Endothelial cell of umbilical vein (primary cell): ENCODE results near the gene ADAM33. TPM values are rescaled to one million over a fixed set of nuclear protein-coding genes. Genes with fewer than 3 reads are reported as not detected.

Experiments
- BruUV-seq: library from RNA; stranded (reverse); fragments of 400-500 nt; replicated peaks from 2 replicates; lab custom pipeline; 2021; lab: Mats Ljungman, UMichigan
- CTCF ChIA-PET: fragments of 300-600, 350-600 bp; sonication (Branson Sonifier 250); formaldehyde crosslinking; loops from one replicate; lab custom pipeline; 2021; ENCODE audit warnings: antibody characterized with exemption, inconsistent platforms; lab: Charles Lee
- POLR2A ChIA-PET: fragments of 300-600, 350-600 bp; sonication (Branson Sonifier 250); formaldehyde crosslinking; loops from one replicate; lab custom pipeline; 2021; ENCODE audit warnings: antibody characterized with exemption, inconsistent platforms; lab: Charles Lee
- DNase-seq: peaks from one replicate; pipeline ENCODE4 v3.0.0-alpha.2; 2011; ENCODE audit warnings: low read depth, low spot score
- FAIRE-seq: peaks from 2 replicates; lab custom pipeline; 2011; peaks lifted over from hg19 to GRCh38; lab: Jason Lieb, UNC
- H2AFZ ChIP-seq: 2 replicates; pipeline ENCODE4 v1.6.0; 2012; ENCODE audit warnings: low read depth, low read length, control low read depth, inconsistent platforms
- H3K27ac ChIP-seq: 2 replicates; pipeline ENCODE4 v1.5.1; 2011; ENCODE audit warnings: low read depth, mild to moderate bottlenecking, control low read depth, low read length, moderate library complexity; ENCODE audit not compliant: insufficient read depth
- H3K27me3 ChIP-seq, 2 experiments: 2 replicates each; pipeline versions ENCODE4 v1.6.0 to v1.6.1; 2011; ENCODE audit warnings: low read length in 2 of 2, mixed read lengths in 1 of 2; ENCODE audit not compliant: control insufficient read depth in 2 of 2, insufficient read depth in 2 of 2
- H3K36me3 ChIP-seq, 2 experiments: 2 replicates in 1 of 2; 3 replicates in 1 of 2; pipeline ENCODE4 v1.5.1; 2011; ENCODE audit warnings: low read length in 2 of 2, mild to moderate bottlenecking in 1 of 2, moderate library complexity in 1 of 2; ENCODE audit not compliant: control insufficient read depth in 2 of 2, insufficient read depth in 2 of 2; ENCODE audit errors: extremely low read depth in 1 of 2
- H3K4me1 ChIP-seq: 3 replicates; pipeline ENCODE4 v1.5.1; 2011; ENCODE audit warnings: mild to moderate bottlenecking, low read length; ENCODE audit not compliant: control insufficient read depth, insufficient read depth; ENCODE audit errors: extremely low read depth
- H3K4me2 ChIP-seq: 2 replicates; pipeline ENCODE4 v1.6.1; 2011; ENCODE audit warnings: low read length, control low read depth, mixed read lengths; ENCODE audit not compliant: insufficient read depth
- H3K4me3 ChIP-seq, 3 experiments: fragments of 200-600 bp in 1 of 3; sonication (generic), shearing (Covaris generic) in 1 of 3; replicated peaks in 1 of 3; 2 replicates each; pipeline ENCODE4 v1.5.1; 2011 to 2016; ENCODE audit warnings: control low read depth in 3 of 3, low read length in 3 of 3, mild to moderate bottlenecking in 2 of 3, inconsistent platforms in 1 of 3, low read depth in 1 of 3, moderate library complexity in 1 of 3; ENCODE audit not compliant: insufficient read depth in 1 of 3
- H3K79me2 ChIP-seq: 2 replicates; pipeline ENCODE4 v1.6.0; 2012; ENCODE audit warnings: low read length, inconsistent platforms; ENCODE audit not compliant: control insufficient read depth, insufficient read depth
- H3K9ac ChIP-seq: replicated peaks from 2 replicates; pipeline ENCODE3; 2011; ENCODE audit warnings: low read length, control low read depth; ENCODE audit not compliant: insufficient read depth; ENCODE audit errors: extremely low read depth
- H3K9me1 ChIP-seq: replicated peaks from 3 replicates; pipeline ENCODE4 v1.6.0; 2011; ENCODE audit warnings: mild to moderate bottlenecking, low read length; ENCODE audit not compliant: control insufficient read depth, insufficient read depth; ENCODE audit errors: extremely low read depth
- H3K9me3 ChIP-seq: replicated peaks from 2 replicates; pipeline ENCODE4 v1.5.1; 2012; ENCODE audit warnings: low read length, inconsistent platforms; ENCODE audit not compliant: control insufficient read depth, insufficient read depth
- H4K20me1 ChIP-seq: replicated peaks from 2 replicates; pipeline ENCODE3; 2011; ENCODE audit warnings: mild to moderate bottlenecking, low read length; ENCODE audit not compliant: control insufficient read depth, insufficient read depth; ENCODE audit errors: extremely low read depth
- EZH2 ChIP-seq: IDR thresholded peaks from 2 replicates; pipeline ENCODE4 v1.6.1; 2012; ENCODE audit warnings: borderline replicate concordance, low read depth, mild to moderate bottlenecking, moderate library complexity, low read length, inconsistent platforms; ENCODE audit not compliant: severe bottlenecking
- FOS ChIP-seq: IDR thresholded peaks from 2 replicates; pipeline ENCODE4 v1.6.1; 2011; ENCODE audit warnings: mild to moderate bottlenecking, low read length, moderate library complexity, borderline replicate concordance; ENCODE audit not compliant: insufficient read depth
- GATA2 ChIP-seq: IDR thresholded peaks from 2 replicates; pipeline ENCODE4 v1.7.0; 2011; ENCODE audit warnings: low read depth, mild to moderate bottlenecking, moderate library complexity, mixed read lengths, low read length; ENCODE audit not compliant: insufficient read length, insufficient read depth
- JUN ChIP-seq: IDR thresholded peaks from 2 replicates; pipeline ENCODE4 v1.6.1; 2011; ENCODE audit warnings: borderline replicate concordance, low read depth; ENCODE audit not compliant: insufficient read length, insufficient read depth
- MYC ChIP-seq: IDR thresholded peaks from one replicate; pipeline ENCODE4 v1.6.1; 2011; ENCODE audit warnings: mild to moderate bottlenecking, low read depth, low read length
- POLR2A ChIP-seq: IDR thresholded peaks from 2 replicates; pipeline ENCODE4 v1.6.1; 2012; ENCODE audit warnings: low read depth, mild to moderate bottlenecking, control low read depth, low read length
- POLR2AphosphoS5 ChIP-seq: IDR thresholded peaks from 2 replicates; pipeline ENCODE4 v1.6.1; 2012; ENCODE audit warnings: low read depth, mild to moderate bottlenecking, control low read depth, low read length, moderate library complexity; ENCODE audit not compliant: insufficient read depth
- dilution Hi-C: fragments of 300-500 bp; cut with MboI; formaldehyde crosslinking; loops from one replicate; pipeline ENCODE4 v1.15.0; 2019; ENCODE audit warnings: low sequenced_read_pairs; ENCODE audit not compliant: extremely low pct_ligation_motif_present
- intact Hi-C: fragments of 100-400 bp; cut with micrococcal nuclease; formaldehyde crosslinking; loops from one replicate; pipeline ENCODE4 v1.10.0; 2022
- polyA plus RNA-seq, 4 experiments: library from polyadenylated mRNA; depleted of rRNA in 3 of 4; stranded (reverse) in 3 of 4; unstranded in 1 of 4; fragments of >200 nt; gene quantifications; 2 replicates each; pipeline versions ENCODE4 v1.2.1 to v1.2.3, GENCODE V29; 2011 to 2012; ENCODE audit warnings: missing spikeins in 1 of 4
- total RNA-seq: library from RNA; stranded (reverse); gene quantifications from 2 replicates; pipeline ENCODE4 v1.2.3, GENCODE V29; 2021
- TF ChIP-seq, protein P1 (sequence below): IDR thresholded peaks from 2 replicates; pipeline ENCODE4 v1.6.1; 2011; ENCODE audit not compliant: insufficient read depth, insufficient read length
- TF ChIP-seq, protein P2 (sequence below), 2 donors: IDR thresholded peaks; 1 replicate in 1 of 2; 2 replicates in 1 of 2; pipeline ENCODE4 v1.5.1; 2011; ENCODE audit warnings: low read length in 2 of 2, mild to moderate bottlenecking in 2 of 2, moderate library complexity in 2 of 2, control low read depth in 1 of 2, inconsistent platforms in 1 of 2, low read depth in 1 of 2; ENCODE audit not compliant: insufficient read depth in 1 of 2; ENCODE audit errors: extremely low read depth in 1 of 2

Gene ADAM33
- total and polyA plus RNA-seq, 2 donors (not counting 3 experiments of a cell fraction or from before 2014, with no cell fraction given) = 0.06 to 0.18 TPM

DNA sequence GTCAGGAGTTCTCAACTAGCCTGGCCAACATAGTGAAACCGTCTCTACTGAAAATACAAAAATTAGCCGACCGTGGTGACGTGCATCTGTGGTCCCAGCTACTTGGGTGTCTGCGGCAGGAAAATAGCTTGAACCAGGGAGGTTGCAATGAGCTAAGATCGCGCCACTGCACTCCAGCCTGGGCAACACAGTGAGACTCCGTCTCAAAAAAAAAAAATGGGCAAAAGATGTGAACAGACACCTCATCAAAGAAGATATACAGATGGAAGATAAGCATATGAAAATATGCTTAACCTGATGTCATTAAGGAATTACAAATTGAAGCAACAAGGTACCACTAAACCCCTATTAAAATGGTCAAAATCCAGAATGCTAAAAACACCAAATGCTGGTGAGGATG lies 41.5 kb upstream of the ADAM33 start:
- H3K27me3 ChIP-seq = peaks cover 11 to 12% of the 10 kb centered on the region in 2 experiments
- H3K9ac ChIP-seq = no peak overlapping the region
- DNase-seq (no peak), FAIRE-seq (no peak)
- H3K4me1 ChIP-seq = peaks cover 6% of the 10 kb centered on the region
- no peak overlapping the region for H3K4me3 ChIP-seq
- no TSS peak for BruUV-seq
- H3K27ac ChIP-seq = no peak overlapping the region
- ChIA-PET CTCF (interaction anchor here (2.1 kb wide), 1 partner anchor 12 kb away, joined by 9 read pairs; no protein-coding TSS in a partner anchor), POLR2A (no interaction called here)
- dilution Hi-C loops (no loop called here), intact Hi-C loops (no loop called here)
- H3K36me3 ChIP-seq = no peaks in the 10 kb centered on the region
- H3K9me1 ChIP-seq = no peaks in the 10 kb centered on the region
- H4K20me1 ChIP-seq = no peaks in the 10 kb centered on the region
- H3K79me2 ChIP-seq = no peaks in the 10 kb centered on the region
- no peak overlapping the region for H2AFZ ChIP-seq
- TF ChIP-seq, protein P1, sequence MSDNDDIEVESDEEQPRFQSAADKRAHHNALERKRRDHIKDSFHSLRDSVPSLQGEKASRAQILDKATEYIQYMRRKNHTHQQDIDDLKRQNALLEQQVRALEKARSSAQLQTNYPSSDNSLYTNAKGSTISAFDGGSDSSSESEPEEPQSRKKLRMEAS = no peak
- TF ChIP-seq POLR2A (no peak), POLR2AphosphoS5 (no peak), EZH2 (no peak), JUN (no peak), GATA2 (no peak), FOS (no peak), MYC (no peak)
- TF ChIP-seq, protein P2, sequence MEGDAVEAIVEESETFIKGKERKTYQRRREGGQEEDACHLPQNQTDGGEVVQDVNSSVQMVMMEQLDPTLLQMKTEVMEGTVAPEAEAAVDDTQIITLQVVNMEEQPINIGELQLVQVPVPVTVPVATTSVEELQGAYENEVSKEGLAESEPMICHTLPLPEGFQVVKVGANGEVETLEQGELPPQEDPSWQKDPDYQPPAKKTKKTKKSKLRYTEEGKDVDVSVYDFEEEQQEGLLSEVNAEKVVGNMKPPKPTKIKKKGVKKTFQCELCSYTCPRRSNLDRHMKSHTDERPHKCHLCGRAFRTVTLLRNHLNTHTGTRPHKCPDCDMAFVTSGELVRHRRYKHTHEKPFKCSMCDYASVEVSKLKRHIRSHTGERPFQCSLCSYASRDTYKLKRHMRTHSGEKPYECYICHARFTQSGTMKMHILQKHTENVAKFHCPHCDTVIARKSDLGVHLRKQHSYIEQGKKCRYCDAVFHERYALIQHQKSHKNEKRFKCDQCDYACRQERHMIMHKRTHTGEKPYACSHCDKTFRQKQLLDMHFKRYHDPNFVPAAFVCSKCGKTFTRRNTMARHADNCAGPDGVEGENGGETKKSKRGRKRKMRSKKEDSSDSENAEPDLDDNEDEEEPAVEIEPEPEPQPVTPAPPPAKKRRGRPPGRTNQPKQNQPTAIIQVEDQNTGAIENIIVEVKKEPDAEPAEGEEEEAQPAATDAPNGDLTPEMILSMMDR (IDR thresholded peaks at IDR 0.05; ENCODE audit: extremely low read depth in 1 of 2, insufficient read depth in 1 of 2, low read depth in 1 of 2, low read length in 2 of 2) = no peak
- no peak overlapping the region for H3K4me2 ChIP-seq
- H3K9me3 ChIP-seq = no peaks in the 10 kb centered on the region
